NOMO-1 (cell line): ENCODE results near the gene ATG12.
"Not testable (repeated sequence)": the region's sequence is repeated elsewhere in the genome, so short reads cannot be mapped to it uniquely, and the experiment has no call there.

Experiments used
- DNase-seq, 2 experiments: peaks; one replicate each; lab custom pipeline; 2025; ENCODE audit not compliant: unreplicated experiment in 2 of 2; lab: John Stamatoyannopoulos, UW

ATG12 gene

GRCh38 chr5:115810761-115811160, 30.6 kb downstream of the ATG12 start:
- DNase-seq, result no peak

GRCh38 chr5:115809946-115810345, 31.4 kb downstream of the ATG12 start:
- no peak for DNase-seq

- DNase-seq, result not testable (repeated sequence)
Measured at GRCh38 chr5:115808066-115808465, 33.3 kb downstream of the ATG12 start.

GRCh38 chr5:115807654-115808052, 33.7 kb downstream of the ATG12 start:
- no peak for DNase-seq

GRCh38 chr5:115806986-115807653, 34.2 kb downstream of the ATG12 start:
- DNase-seq, result no peak

GRCh38 chr5:115801984-115802383, 39.4 kb downstream of the ATG12 start:
- no peak for DNase-seq

GRCh38 chr5:115801152-115801551, 40.2 kb downstream of the ATG12 start:
- no peak for DNase-seq

- DNase-seq, result no peak
Measured at GRCh38 chr5:115800108-115800507, 41.3 kb downstream of the ATG12 start.

- no peak for DNase-seq
Measured at GRCh38 chr5:115798252-115798651, 43.1 kb downstream of the ATG12 start.

- no peak for DNase-seq
Measured at GRCh38 chr5:115796656-115797055, 44.7 kb downstream of the ATG12 start.

GRCh38 chr5:115795700-115796099, 45.7 kb downstream of the ATG12 start:
- DNase-seq, result no peak

GRCh38 chr5:115788440-115788839, 52.9 kb downstream of the ATG12 start:
- no peak for DNase-seq

GRCh38 chr5:115787426-115787825, 53.9 kb downstream of the ATG12 start:
- DNase-seq, result no peak

GRCh38 chr5:115785381-115786065, 55.8 kb downstream of the ATG12 start:
- DNase-seq, result no peak

GRCh38 chr5:115778417-115778816, 62.9 kb downstream of the ATG12 start:
- no peak for DNase-seq
